Measurements from ENCODE around the gene UTP14C.
"Not testable (repeated sequence)": the region's sequence is repeated elsewhere in the genome, so short reads cannot be mapped to it uniquely, and the experiment has no call there.

DNA sequence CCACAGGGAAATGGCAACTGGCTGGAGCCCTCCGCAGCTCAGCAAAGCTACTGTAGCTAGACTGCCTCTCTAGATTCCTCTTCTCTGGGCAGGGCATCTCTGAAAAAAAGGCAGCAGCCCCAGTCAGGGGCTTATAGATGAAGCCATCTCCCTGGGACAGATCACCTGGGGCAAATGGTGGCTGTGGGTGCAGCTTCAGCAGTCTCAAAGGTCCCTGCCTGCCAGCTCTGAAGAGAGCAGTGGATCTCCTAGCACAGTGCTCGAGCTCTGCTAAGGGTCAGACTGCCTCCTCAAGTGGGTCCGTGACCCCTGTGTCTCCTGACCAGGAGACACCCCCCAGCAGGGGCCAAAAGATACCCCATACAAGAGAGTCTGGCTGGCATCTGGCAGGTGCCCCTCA is 41.2 kb upstream of the UTP14C start:
- TF ChIP-seq, protein P1, sequence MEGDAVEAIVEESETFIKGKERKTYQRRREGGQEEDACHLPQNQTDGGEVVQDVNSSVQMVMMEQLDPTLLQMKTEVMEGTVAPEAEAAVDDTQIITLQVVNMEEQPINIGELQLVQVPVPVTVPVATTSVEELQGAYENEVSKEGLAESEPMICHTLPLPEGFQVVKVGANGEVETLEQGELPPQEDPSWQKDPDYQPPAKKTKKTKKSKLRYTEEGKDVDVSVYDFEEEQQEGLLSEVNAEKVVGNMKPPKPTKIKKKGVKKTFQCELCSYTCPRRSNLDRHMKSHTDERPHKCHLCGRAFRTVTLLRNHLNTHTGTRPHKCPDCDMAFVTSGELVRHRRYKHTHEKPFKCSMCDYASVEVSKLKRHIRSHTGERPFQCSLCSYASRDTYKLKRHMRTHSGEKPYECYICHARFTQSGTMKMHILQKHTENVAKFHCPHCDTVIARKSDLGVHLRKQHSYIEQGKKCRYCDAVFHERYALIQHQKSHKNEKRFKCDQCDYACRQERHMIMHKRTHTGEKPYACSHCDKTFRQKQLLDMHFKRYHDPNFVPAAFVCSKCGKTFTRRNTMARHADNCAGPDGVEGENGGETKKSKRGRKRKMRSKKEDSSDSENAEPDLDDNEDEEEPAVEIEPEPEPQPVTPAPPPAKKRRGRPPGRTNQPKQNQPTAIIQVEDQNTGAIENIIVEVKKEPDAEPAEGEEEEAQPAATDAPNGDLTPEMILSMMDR (IDR thresholded peaks at IDR 0.05): not testable (repeated sequence)
- not testable (repeated sequence) for TF ChIP-seq POLR2A (IDR thresholded peaks at IDR 0.05)
